GM18519 (cell line): Measurements from ENCODE around the gene ABCB6.

Experiments used
- ATAC-seq: cut with Tn5 transposase; IDR thresholded peaks from one replicate; pipeline ENCODE4 v1.9.1; 2021; ENCODE audit warnings: mild to moderate bottlenecking, moderate library complexity; ENCODE audit not compliant: unreplicated experiment, low FRiP score

ABCB6 gene

GRCh38 chr2:219174146-219174545 lies 44.6 kb downstream of the ABCB6 start:
- ATAC-seq: no peak

- ATAC-seq: no peak
Measured at GRCh38 chr2:219173176-219173575, 45.6 kb downstream of the ABCB6 start.

- ATAC-seq: no peak
Measured at GRCh38 chr2:219172231-219173154, 46.3 kb downstream of the ABCB6 start.

- ATAC-seq: no peak
Measured at GRCh38 chr2:219171231-219171651, 47.5 kb downstream of the ABCB6 start.

GRCh38 chr2:219169930-219170654 lies 48.7 kb downstream of the ABCB6 start, which contains the start of gene SLC23A3:
TSS of gene SLC23A3 (minus strand) at chr2:219170029. CDS start at chr2:219169984, 45 bp downstream.
- ATAC-seq: no peak

GRCh38 chr2:219168932-219169331 lies 49.8 kb downstream of the ABCB6 start:
- ATAC-seq: no peak

GRCh38 chr2:219168526-219168925 lies 50.2 kb downstream of the ABCB6 start:
- no peak for ATAC-seq

- ATAC-seq: no peak
Measured at GRCh38 chr2:219167997-219168396, 50.8 kb downstream of the ABCB6 start.

- ATAC-seq: no peak
Measured at GRCh38 chr2:219165058-219165911, 53.5 kb downstream of the ABCB6 start.

GRCh38 chr2:219163156-219163555 lies 55.6 kb downstream of the ABCB6 start:
- no peak for ATAC-seq

- no peak for ATAC-seq
Measured at GRCh38 chr2:219161097-219161496, 57.7 kb downstream of the ABCB6 start.

GRCh38 chr2:219160186-219161017 lies 58.4 kb downstream of the ABCB6 start, which contains the start of gene NHEJ1:
TSS of gene NHEJ1 (minus strand) at chr2:219160815. CDS start at chr2:219158362, 2,453 bp downstream.
- ATAC-seq: peak; percentile 73
